ENCODE data around the gene JRKL.
"Not testable (repeated sequence)": the region's sequence is repeated elsewhere in the genome, so short reads cannot be mapped to it uniquely, and the experiment has no call there.

The JRKL gene

GRCh38 chr11:96393753-96394348, 4.0 kb downstream of the JRKL start:
- peak; percentile 75 for DNase-seq (ENCODE audit: low read depth)
- H3K4me3 ChIP-seq (replicated peaks; ENCODE audit: low read depth, low read length), result no peak overlapping the region
- peak; percentile 75 for TF ChIP-seq CTCF (IDR thresholded peaks at IDR 0.05; ENCODE audit: low read length, missing control alignments)

GRCh38 chr11:96394773-96395172, 5.0 kb downstream of the JRKL start:
- DNase-seq (ENCODE audit: low read depth), result no peak
- no peak for TF ChIP-seq CTCF (IDR thresholded peaks at IDR 0.05; ENCODE audit: low read length, missing control alignments)
- H3K4me3 ChIP-seq (replicated peaks; ENCODE audit: low read depth, low read length), result no peak overlapping the region

GRCh38 chr11:96396637-96397036, 6.8 kb downstream of the JRKL start:
- TF ChIP-seq CTCF (IDR thresholded peaks at IDR 0.05; ENCODE audit: low read length, missing control alignments), result no peak
- DNase-seq (ENCODE audit: low read depth), result no peak
- H3K4me3 ChIP-seq (replicated peaks; ENCODE audit: low read depth, low read length), result no peak overlapping the region

- DNase-seq (ENCODE audit: low read depth), result no peak
- H3K4me3 ChIP-seq (replicated peaks; ENCODE audit: low read depth, low read length), result no peak overlapping the region
- TF ChIP-seq CTCF (IDR thresholded peaks at IDR 0.05; ENCODE audit: low read length, missing control alignments), result no peak
Measured at GRCh38 chr11:96397863-96398262, 8.1 kb downstream of the JRKL start.

- H3K4me3 ChIP-seq (replicated peaks; ENCODE audit: low read depth, low read length), result no peak overlapping the region
- no peak for TF ChIP-seq CTCF (IDR thresholded peaks at IDR 0.05; ENCODE audit: low read length, missing control alignments)
- no peak for DNase-seq (ENCODE audit: low read depth)
Measured at GRCh38 chr11:96400697-96401096, 10.9 kb downstream of the JRKL start.

- not testable (repeated sequence) for DNase-seq (ENCODE audit: low read depth); H3K4me3 ChIP-seq (replicated peaks; ENCODE audit: low read depth, low read length)
Measured at GRCh38 chr11:96411412-96411811, 21.6 kb downstream of the JRKL start.

- no peak for TF ChIP-seq CTCF (IDR thresholded peaks at IDR 0.05; ENCODE audit: low read length, missing control alignments)
- no peak for DNase-seq (ENCODE audit: low read depth)
Measured at GRCh38 chr11:96412761-96413381, 23.1 kb downstream of the JRKL start.

More at GRCh38 chr11:96412761-96413381, 23.1 kb downstream of the JRKL start:
- no peak overlapping the region for H3K4me3 ChIP-seq (replicated peaks; ENCODE audit: low read depth, low read length)

Data from fibroblast of pulmonary artery (primary cell).